Sigmoid colon (tissue), 7 donors: Measurements from ENCODE around the gene RARA. TPM values are rescaled to one million over a fixed set of nuclear protein-coding genes. Genes with fewer than 3 reads are reported as not detected.
A peak's percentile ranks its signal among the peaks of the same experiment; 100 is the strongest.

Experiments
- DNase-seq: peaks from one replicate; pipeline ENCODE4 v3.0.0-alpha.2; 2019
- H3K27ac ChIP-seq, 4 donors: fragments of 200-600 bp; sonication (generic); one replicate each; pipeline ENCODE4 v1.5.1; 2016 to 2019; ENCODE audit warnings: mild to moderate bottlenecking in 1 of 4
- H3K27me3 ChIP-seq, 3 donors: fragments of 200-600 bp; sonication (generic); one replicate each; pipeline ENCODE4 v1.5.1; 2019; ENCODE audit warnings: mild to moderate bottlenecking in 1 of 3
- H3K36me3 ChIP-seq, 4 donors: fragments of 200-600 bp; sonication (generic); one replicate each; pipeline ENCODE4 v1.5.1; 2016 to 2019
- H3K4me1 ChIP-seq, 4 donors: fragments of 200-600 bp; sonication (generic); one replicate each; pipeline ENCODE4 v1.5.1; 2017 to 2019
- H3K4me3 ChIP-seq, 4 donors: fragments of 200-600 bp; sonication (generic); one replicate each; pipeline ENCODE4 v1.5.1; 2017 to 2019; ENCODE audit warnings: mild to moderate bottlenecking in 2 of 4, moderate library complexity in 1 of 4
- H3K9me3 ChIP-seq, 4 donors: fragments of 200-600 bp in 3 of 4; sonication (generic) in 3 of 4; one replicate each; pipeline versions ENCODE4 v1.5.1 to v1.6.1; 2013 to 2019
- EP300 ChIP-seq, 4 donors: sonication (generic); formaldehyde crosslinking; IDR thresholded peaks; one replicate each; pipeline ENCODE4 v1.6.1; 2017; ENCODE audit warnings: antibody characterized with exemption in 4 of 4
- POLR2A ChIP-seq, 2 donors: fragments of 450-650 bp; IDR thresholded peaks; one replicate each; pipeline ENCODE4 v1.6.1; 2016; ENCODE audit warnings: antibody characterized with exemption in 2 of 2, mild to moderate bottlenecking in 2 of 2, moderate library complexity in 2 of 2
- POLR2AphosphoS5 ChIP-seq, 4 donors: sonication (generic); formaldehyde crosslinking; IDR thresholded peaks; one replicate each; pipeline ENCODE4 v1.6.1; 2017; ENCODE audit warnings: antibody characterized with exemption in 4 of 4
- WGBS, 2 donors: extraction: QIAGEN DNeasy Blood & Tissue Kit; methylation state at CpG; one replicate each; pipeline ENCODE4 v1.1.7; 2013; 5-methylcytosine and 5-hydroxymethylcytosine counted together
- intact Hi-C: fragments of 100-400 bp; cut with DNase I; formaldehyde crosslinking; loops from one replicate; pipeline ENCODE4 v1.15.1; 2023
- polyA plus RNA-seq, 3 donors: library from polyadenylated mRNA; stranded (reverse); fragments of 200-250 nt; gene quantifications; one replicate each; pipeline ENCODE4 v1.2.3, GENCODE V29; 2013
- total RNA-seq, 4 donors: library from RNA; depleted of rRNA; stranded (reverse); fragments of >200 nt; gene quantifications; one replicate each; pipeline ENCODE4 v1.1.0, GENCODE V29; 2016
- TF ChIP-seq, protein P1 (sequence below), 4 experiments: fragments of 450-650 bp in 3 of 4; fragments of 200-600 bp in 1 of 4; IDR thresholded peaks; one replicate each; pipeline ENCODE4 v1.5.1; 2016 to 2019; ENCODE audit warnings: antibody characterized with exemption in 4 of 4, mild to moderate bottlenecking in 3 of 4, moderate library complexity in 2 of 4
- donor health status: healthy with polysubstance abuse.
- donor health status: Bipolar disorder and iron deficiency.
- donor health status: healthy.

The RARA gene
- total and polyA plus RNA-seq, 7 donors = 15.8 to 29.6 (median 26.4) TPM

DNA sequence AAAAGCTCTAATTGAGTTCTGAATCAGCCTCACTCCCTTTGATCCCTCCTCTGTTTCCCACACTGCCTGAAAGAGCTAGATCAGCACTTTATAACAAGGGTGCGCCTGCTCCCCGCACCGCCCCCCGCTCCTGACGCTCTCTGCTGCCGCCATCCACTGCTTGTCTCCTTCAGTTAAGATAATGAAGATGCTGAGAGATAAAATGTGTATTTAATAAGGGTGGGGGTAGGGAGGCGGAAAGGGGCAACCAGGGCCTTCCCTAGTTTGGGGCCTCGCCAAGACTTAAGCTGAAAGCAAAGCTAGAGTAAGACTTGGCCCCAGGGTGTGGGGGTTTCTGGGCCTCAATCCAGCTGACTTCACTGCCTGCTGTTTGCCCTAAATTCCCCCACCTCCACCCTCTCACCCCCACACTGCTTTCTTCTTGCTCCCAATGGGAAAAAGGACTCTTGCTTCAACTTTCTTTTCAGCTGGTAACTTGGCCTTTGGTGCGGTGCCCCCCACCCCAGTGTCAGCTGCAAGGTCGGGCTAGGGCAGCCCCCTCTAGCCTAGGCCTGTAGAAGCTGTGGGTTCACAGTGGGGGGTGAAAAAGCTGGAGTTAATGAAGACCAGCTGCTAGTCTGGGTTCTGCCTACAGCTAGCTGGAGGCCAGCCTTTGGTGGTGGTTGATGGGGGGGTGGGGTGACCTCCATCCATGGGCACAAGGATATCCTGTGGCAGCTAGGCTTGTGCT is 1.8 kb upstream of the RARA start:
- Histone ChIP-seq H3K4me1 (peaks cover 0 to 89% (median 86%) of the 10 kb centered on the region in 4 donors), H3K27ac (peak overlapping the region; percentile 32 to 67 (median 48)), H3K4me3 (no peak overlapping the region), H3K9me3 (no peaks in the 10 kb centered on the region), H3K36me3 (no peaks in the 10 kb centered on the region), H3K27me3 (no peaks in the 10 kb centered on the region)
- WGBS, 2 donors = 37 to 64% methylated on average over 10 of the region's 10 CpGs
- TF ChIP-seq EP300 (IDR thresholded peaks at IDR 0.05) (no peak), POLR2AphosphoS5 (IDR thresholded peaks at IDR 0.05) (no peak), POLR2A (IDR thresholded peaks at IDR 0.05) (no peak)
- TF ChIP-seq, protein P1, sequence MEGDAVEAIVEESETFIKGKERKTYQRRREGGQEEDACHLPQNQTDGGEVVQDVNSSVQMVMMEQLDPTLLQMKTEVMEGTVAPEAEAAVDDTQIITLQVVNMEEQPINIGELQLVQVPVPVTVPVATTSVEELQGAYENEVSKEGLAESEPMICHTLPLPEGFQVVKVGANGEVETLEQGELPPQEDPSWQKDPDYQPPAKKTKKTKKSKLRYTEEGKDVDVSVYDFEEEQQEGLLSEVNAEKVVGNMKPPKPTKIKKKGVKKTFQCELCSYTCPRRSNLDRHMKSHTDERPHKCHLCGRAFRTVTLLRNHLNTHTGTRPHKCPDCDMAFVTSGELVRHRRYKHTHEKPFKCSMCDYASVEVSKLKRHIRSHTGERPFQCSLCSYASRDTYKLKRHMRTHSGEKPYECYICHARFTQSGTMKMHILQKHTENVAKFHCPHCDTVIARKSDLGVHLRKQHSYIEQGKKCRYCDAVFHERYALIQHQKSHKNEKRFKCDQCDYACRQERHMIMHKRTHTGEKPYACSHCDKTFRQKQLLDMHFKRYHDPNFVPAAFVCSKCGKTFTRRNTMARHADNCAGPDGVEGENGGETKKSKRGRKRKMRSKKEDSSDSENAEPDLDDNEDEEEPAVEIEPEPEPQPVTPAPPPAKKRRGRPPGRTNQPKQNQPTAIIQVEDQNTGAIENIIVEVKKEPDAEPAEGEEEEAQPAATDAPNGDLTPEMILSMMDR (IDR thresholded peaks at IDR 0.05) = no peak
- intact Hi-C loops = loop anchor here (10.0 kb wide), 1 partner anchor 1358 kb away; no protein-coding TSS in a partner anchor
- DNase-seq = peak; percentile 64

DNA sequence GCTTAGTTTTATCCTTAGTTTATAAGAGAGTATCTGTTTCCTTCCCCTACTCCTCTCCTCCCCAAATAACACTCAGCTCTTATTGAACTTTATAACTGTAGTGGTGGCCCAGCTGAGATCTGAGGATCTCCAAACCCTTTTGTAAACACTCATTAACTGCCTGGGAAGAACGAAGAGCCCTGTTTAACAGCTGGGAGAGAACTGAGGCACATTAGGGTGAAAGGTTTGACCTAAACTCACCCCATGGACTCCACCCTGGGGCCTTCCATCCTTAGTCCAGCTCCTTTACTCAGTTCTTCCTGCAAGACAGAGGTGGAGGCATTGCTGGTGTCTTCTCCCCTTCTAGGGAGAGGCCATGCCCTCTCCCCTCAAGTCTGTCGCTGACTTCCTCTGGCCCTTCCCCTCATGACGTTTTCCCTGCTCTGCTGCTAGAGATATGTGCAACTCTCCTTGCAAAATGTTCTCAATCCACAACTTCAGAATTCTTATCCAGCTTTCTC is 1.2 kb upstream of the RARA start:
- no peaks in the 10 kb centered on the region for H3K36me3 ChIP-seq
- peak overlapping the region; percentile 32 to 67 (median 57) for H3K27ac ChIP-seq
- H3K4me3 ChIP-seq = no peak overlapping the region
- 7 to 25% methylated on average over 3 of the region's 3 CpGs for WGBS, 2 donors
- no peaks in the 10 kb centered on the region for H3K27me3 ChIP-seq
- TF ChIP-seq, protein P1 (IDR thresholded peaks at IDR 0.05) = no peak
- no peak for TF ChIP-seq EP300 (IDR thresholded peaks at IDR 0.05)
- DNase-seq = peak; percentile 62
- no peaks in the 10 kb centered on the region for H3K9me3 ChIP-seq
- intact Hi-C loops = loop anchor here (10.0 kb wide), 1 partner anchor 1357 kb away; no protein-coding TSS in a partner anchor
- H3K4me1 ChIP-seq = peaks cover 0 to 92% (median 91%) of the 10 kb centered on the region in 4 donors

DNA sequence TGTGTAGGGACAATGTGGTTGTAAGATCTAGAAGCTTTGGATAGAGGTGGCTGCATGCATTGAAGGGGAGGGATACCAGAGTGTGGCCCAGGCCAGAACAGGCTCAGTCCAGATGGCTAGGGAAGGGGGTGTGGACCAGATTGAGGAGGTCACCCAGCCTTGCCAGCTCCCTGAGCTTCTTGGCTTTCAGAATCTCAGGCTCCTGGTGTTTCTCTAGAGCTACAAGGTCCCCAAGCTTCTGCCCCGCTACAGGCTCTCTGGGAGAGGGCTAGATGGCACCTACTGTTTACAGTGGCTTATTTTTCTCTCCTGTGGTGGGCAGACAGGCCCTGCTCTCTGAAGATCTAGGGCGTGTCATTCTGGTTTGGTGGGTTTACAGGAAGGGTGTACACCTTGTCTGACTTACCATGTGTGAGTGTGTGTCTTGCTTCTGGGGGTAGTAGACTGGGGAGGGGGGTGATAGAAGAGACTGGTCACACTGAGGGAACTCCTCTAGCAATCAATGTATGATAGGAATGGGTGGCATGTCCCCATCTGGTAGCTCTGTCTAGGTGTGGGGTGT is 1.1 kb downstream of the RARA start:
- Histone ChIP-seq H3K4me3 (peak overlapping the region in 2 of 4 donors; percentile 36 to 46), H3K36me3 (no peaks in the 10 kb centered on the region), H3K9me3 (no peaks in the 10 kb centered on the region), H3K27me3 (no peaks in the 10 kb centered on the region), H3K27ac (peak overlapping the region in 2 of 4 donors; percentile 93 to 96), H3K4me1 (peaks cover 0 to 94% (median 90%) of the 10 kb centered on the region in 4 donors)
- DNase-seq = peak; percentile 65
- TF ChIP-seq, protein P1 (IDR thresholded peaks at IDR 0.05) = no peak
- TF ChIP-seq POLR2AphosphoS5 (IDR thresholded peaks at IDR 0.05) = no peak
- no peak for TF ChIP-seq EP300 (IDR thresholded peaks at IDR 0.05)
- TF ChIP-seq POLR2A (IDR thresholded peaks at IDR 0.05) = no peak
- intact Hi-C loops = loop anchor here (10.0 kb wide), 1 partner anchor 1355 kb away; no protein-coding TSS in a partner anchor
- WGBS, 2 donors = 54 to 58% methylated on average over 2 of the region's 2 CpGs

DNA sequence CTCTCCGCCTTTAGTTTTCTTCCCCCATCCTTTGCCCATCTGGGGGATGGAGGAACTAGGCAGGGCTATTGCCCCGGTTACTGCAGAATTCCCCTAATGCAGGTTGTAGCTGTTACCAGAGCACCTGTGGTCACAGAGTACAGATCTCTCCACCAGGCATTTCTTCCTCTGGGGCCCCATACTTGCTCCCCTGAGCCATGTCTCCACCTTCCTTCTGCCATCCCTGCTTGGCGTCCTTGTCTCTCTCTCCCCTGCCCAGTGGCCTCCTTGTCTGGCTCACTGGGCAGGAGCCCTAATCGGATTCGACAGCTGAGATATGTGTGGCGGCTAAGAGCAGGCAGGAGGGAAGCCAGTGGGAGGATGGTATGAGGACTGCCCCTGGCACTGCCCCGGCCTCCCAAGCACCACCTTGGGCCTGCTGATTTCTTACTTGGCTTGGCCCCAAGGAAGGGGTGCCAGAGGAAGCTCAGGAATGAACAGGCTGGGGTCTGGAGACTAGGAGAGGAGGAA is 2.0 kb downstream of the RARA start:
- intact Hi-C loops = no loop called here
- Histone ChIP-seq H3K4me3 (no peak overlapping the region), H3K9me3 (no peaks in the 10 kb centered on the region), H3K27me3 (no peaks in the 10 kb centered on the region), H3K36me3 (no peaks in the 10 kb centered on the region), H3K4me1 (peaks cover 0 to 98% (median 96%) of the 10 kb centered on the region in 4 donors), H3K27ac (peak overlapping the region; percentile 76 to 96 (median 84))
- 73 to 79% methylated on average over 7 of the region's 7 CpGs for WGBS, 2 donors
- DNase-seq = peak; percentile 56
- TF ChIP-seq POLR2A (IDR thresholded peaks at IDR 0.05) (no peak), POLR2AphosphoS5 (IDR thresholded peaks at IDR 0.05) (no peak)

DNA sequence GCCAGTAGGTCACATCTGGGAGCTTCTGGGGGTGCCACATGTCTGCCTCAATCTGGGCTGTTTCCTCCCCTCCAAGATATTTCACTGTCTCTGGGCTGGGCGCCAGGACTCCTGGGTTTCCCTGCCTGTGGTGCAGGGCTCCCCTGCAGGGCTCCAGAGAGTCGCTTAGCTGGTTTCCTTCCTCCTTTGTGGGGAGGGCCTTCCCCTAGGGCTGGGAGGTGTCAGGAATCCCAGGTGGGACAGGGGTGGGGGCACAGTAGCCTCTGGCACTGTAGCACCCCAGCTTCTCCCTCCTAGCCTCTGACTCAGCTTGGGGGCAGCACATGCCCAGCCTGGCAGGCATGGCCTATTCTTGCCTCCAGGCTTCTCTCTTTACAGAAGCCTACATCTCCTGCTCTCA is 2.6 kb downstream of the RARA start:
- no peaks in the 10 kb centered on the region for H3K27me3 ChIP-seq
- intact Hi-C loops = no loop called here
- no peak overlapping the region for H3K4me3 ChIP-seq
- no peaks in the 10 kb centered on the region for H3K36me3 ChIP-seq
- H3K4me1 ChIP-seq = peaks cover 0 to 100% (median 97%) of the 10 kb centered on the region in 4 donors
- 26 to 31% methylated on average over 2 of the region's 2 CpGs for WGBS, 2 donors
- TF ChIP-seq, protein P1 (IDR thresholded peaks at IDR 0.05) = no peak
- peak in 1 of 4 donors; percentile 7 for TF ChIP-seq POLR2AphosphoS5 (IDR thresholded peaks at IDR 0.05)
- DNase-seq = peak; percentile 87
- H3K9me3 ChIP-seq = no peaks in the 10 kb centered on the region
- peak overlapping the region; percentile 76 to 96 (median 84) for H3K27ac ChIP-seq
